Esophagus muscularis mucosa (tissue), 4 donors: ENCODE data around the gene MEGF6. TPM values are rescaled to one million over a fixed set of nuclear protein-coding genes. Genes with fewer than 3 reads are reported as not detected.

Source experiments
- DNase-seq: peaks from one replicate; pipeline ENCODE4 v3.0.0-alpha.2; 2017; ENCODE audit errors: extremely low spot score
- H3K27ac ChIP-seq, 4 donors: fragments of 200-600 bp; sonication (generic); replicated peaks in 1 of 4; 1 replicate in 3 of 4; 2 replicates in 1 of 4; pipeline ENCODE4 v1.5.1; 2016 to 2019; ENCODE audit warnings: mild to moderate bottlenecking in 1 of 4
- H3K27me3 ChIP-seq, 4 donors: fragments of 200-600 bp; sonication (generic); one replicate each; pipeline versions ENCODE4 v1.5.1 to v1.6.0; 2016 to 2019
- H3K36me3 ChIP-seq, 4 donors: fragments of 200-600 bp; sonication (generic); one replicate each; pipeline ENCODE4 v1.5.1; 2016 to 2019
- H3K4me1 ChIP-seq, 4 donors: fragments of 200-600 bp; sonication (generic); one replicate each; pipeline ENCODE4 v1.5.1; 2016 to 2019
- H3K4me3 ChIP-seq, 4 donors: fragments of 200-600 bp; sonication (generic); 1 replicate in 2 of 4; 2 replicates in 2 of 4; pipeline ENCODE4 v1.5.1; 2016 to 2019; ENCODE audit warnings: mild to moderate bottlenecking in 4 of 4, moderate library complexity in 1 of 4
- H3K9me3 ChIP-seq, 4 donors: fragments of 200-600 bp; sonication (generic); 1 replicate in 3 of 4; 2 replicates in 1 of 4; pipeline ENCODE4 v1.5.1; 2016 to 2019
- CTCF ChIP-seq, 3 experiments: fragments of 200-600 bp in 2 of 3; fragments of 450-650 bp in 1 of 3; sonication (generic) in 2 of 3; IDR thresholded peaks; one replicate each; pipeline ENCODE4 v1.5.1; 2017 to 2019; ENCODE audit warnings: antibody characterized with exemption in 3 of 3, mild to moderate bottlenecking in 2 of 3, moderate library complexity in 1 of 3
- EP300 ChIP-seq: sonication (generic); formaldehyde crosslinking; IDR thresholded peaks from one replicate; pipeline ENCODE4 v1.6.1; 2017; ENCODE audit warnings: antibody characterized with exemption
- POLR2A ChIP-seq: fragments of 450-650 bp; IDR thresholded peaks from one replicate; pipeline ENCODE4 v1.6.1; 2017; ENCODE audit warnings: antibody characterized with exemption, moderate library complexity, mild to moderate bottlenecking, low read depth
- POLR2AphosphoS5 ChIP-seq, 2 donors: sonication (generic); formaldehyde crosslinking; IDR thresholded peaks; one replicate each; pipeline ENCODE4 v1.6.1; 2017; ENCODE audit warnings: antibody characterized with exemption in 2 of 2
- WGBS: methylation state at CpG from one replicate; pipeline ENCODE4 v1.1.5; 2018; 5-methylcytosine and 5-hydroxymethylcytosine counted together
- intact Hi-C: fragments of 100-400 bp; cut with DNase I; formaldehyde crosslinking; loops from one replicate; pipeline ENCODE4 v1.15.1; 2023
- total RNA-seq, 4 donors: library from RNA; depleted of rRNA; stranded (reverse); fragments of >200 nt; gene quantifications; one replicate each; pipeline versions ENCODE4 v1.1.0 to v1.2.1, GENCODE V29; 2016

Gene MEGF6
- total RNA-seq, 4 donors from 2014 or later: 9.3 to 18.1 (median 12.7) TPM

GRCh38 chr1:3509721-3510120 lies 101.6 kb downstream of the MEGF6 start:
- Histone ChIP-seq H3K27me3 (no peaks in the 10 kb centered on the region), H3K4me3 (no peak overlapping the region), H3K36me3 (peaks cover 0 to 3% (median 0%) of the 10 kb centered on the region in 4 donors), H3K27ac (no peak overlapping the region), H3K4me1 (peaks cover 0 to 7% (median 3%) of the 10 kb centered on the region in 4 donors), H3K9me3 (no peaks in the 10 kb centered on the region)
- 96% methylated on average over 21 of the region's 21 CpGs for WGBS
- TF ChIP-seq POLR2A (no peak), POLR2AphosphoS5 (IDR thresholded peaks at IDR 0.05) (no peak), CTCF (IDR thresholded peaks at IDR 0.05) (no peak), EP300 (no peak)
- intact Hi-C loops: no loop called here
- DNase-seq: no peak

DNA sequence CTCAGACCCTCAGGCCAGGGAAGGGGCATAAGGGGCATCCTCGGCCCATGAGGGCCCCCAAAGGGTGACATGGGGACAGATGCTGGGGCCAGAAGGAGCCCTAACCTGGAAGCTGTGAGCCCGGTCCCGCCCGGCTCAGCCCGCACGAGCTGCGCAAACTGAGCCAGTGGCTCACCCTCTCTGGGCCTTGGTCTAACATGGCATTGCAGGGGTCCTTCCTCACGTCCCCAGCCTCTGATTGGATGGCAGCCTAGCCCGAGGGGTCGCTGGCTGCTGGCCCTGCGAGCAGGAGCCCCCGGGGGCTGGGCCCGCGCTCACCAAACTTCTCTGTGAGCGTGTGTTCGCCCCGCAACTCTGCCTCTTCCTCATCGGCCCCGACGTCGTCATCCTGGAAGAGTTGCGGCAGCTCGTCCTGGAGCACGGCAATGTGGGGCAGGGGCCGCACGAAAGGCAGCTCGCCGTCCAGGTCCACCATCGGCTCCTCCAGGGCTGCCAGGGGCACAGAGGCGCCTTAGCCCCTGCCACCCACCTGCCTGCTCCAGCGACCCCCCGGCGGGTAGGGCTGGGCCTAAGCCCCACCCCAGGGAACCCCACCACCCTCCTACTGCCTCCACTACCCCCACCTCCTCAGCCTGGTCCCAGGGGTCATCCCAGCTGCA lies 102.4 kb downstream of the MEGF6 start:
- DNase-seq: no peak
- H3K4me1 ChIP-seq: peaks cover 0 to 13% (median 5%) of the 10 kb centered on the region in 4 donors
- H3K4me3 ChIP-seq: no peak overlapping the region
- peaks cover 0 to 3% (median 0%) of the 10 kb centered on the region in 4 donors for H3K36me3 ChIP-seq
- no peaks in the 10 kb centered on the region for H3K9me3 ChIP-seq
- H3K27me3 ChIP-seq: no peaks in the 10 kb centered on the region
- no peak for TF ChIP-seq POLR2A
- no peak for TF ChIP-seq EP300
- no peak for TF ChIP-seq POLR2AphosphoS5 (IDR thresholded peaks at IDR 0.05)
- no peak for TF ChIP-seq CTCF (IDR thresholded peaks at IDR 0.05)
- WGBS: 96% methylated on average over 9 of the region's 33 CpGs
- intact Hi-C loops: no loop called here
- H3K27ac ChIP-seq: no peak overlapping the region

- Histone ChIP-seq H3K27me3 (no peaks in the 10 kb centered on the region), H3K27ac (no peak overlapping the region), H3K36me3 (peaks cover 0 to 3% (median 0%) of the 10 kb centered on the region in 4 donors), H3K4me3 (no peak overlapping the region), H3K4me1 (peaks cover 0 to 18% (median 5%) of the 10 kb centered on the region in 4 donors), H3K9me3 (no peaks in the 10 kb centered on the region)
- TF ChIP-seq POLR2AphosphoS5 (IDR thresholded peaks at IDR 0.05) (no peak), EP300 (no peak), CTCF (IDR thresholded peaks at IDR 0.05) (no peak), POLR2A (no peak)
- no peak for DNase-seq
- 89% methylated on average over 11 of the region's 11 CpGs for WGBS
- intact Hi-C loops: no loop called here
Measured at GRCh38 chr1:3507636-3508275, 103.6 kb downstream of the MEGF6 start.

- no peaks in the 10 kb centered on the region for H3K27me3 ChIP-seq
- no peak for TF ChIP-seq CTCF (IDR thresholded peaks at IDR 0.05)
- TF ChIP-seq POLR2AphosphoS5 (IDR thresholded peaks at IDR 0.05): no peak
- no peak for TF ChIP-seq EP300
- no peak for TF ChIP-seq POLR2A
- no peak overlapping the region for H3K27ac ChIP-seq
- no peak overlapping the region for H3K4me3 ChIP-seq
- WGBS: 94% methylated on average over 7 of the region's 7 CpGs
- no peak for DNase-seq
- peaks cover 0 to 18% (median 5%) of the 10 kb centered on the region in 4 donors for H3K4me1 ChIP-seq
- H3K36me3 ChIP-seq: peaks cover 0 to 3% (median 0%) of the 10 kb centered on the region in 4 donors
- intact Hi-C loops: no loop called here
- no peaks in the 10 kb centered on the region for H3K9me3 ChIP-seq
Measured at GRCh38 chr1:3506943-3507342, 104.4 kb downstream of the MEGF6 start.
